Measurements from ENCODE around the gene CACTIN.

CACTIN gene

GRCh38 chr19:3608079-3608641 is 18.4 kb downstream of the CACTIN start:
- no peak for DNase-seq

GRCh38 chr19:3607303-3608078 is 19.1 kb downstream of the CACTIN start:
- DNase-seq: no peak

- no peak for DNase-seq
These were observed 19.8 kb downstream of the CACTIN start, which contains the start of gene TBXA2R for GRCh38 chr19:3606690-3607289. TBXA2R (minus strand) TSS chr19:3606875; CDS start chr19:3600634, 6,241 bp downstream.

GRCh38 chr19:3606174-3606689 is 20.4 kb downstream of the CACTIN start:
- DNase-seq: no peak

GRCh38 chr19:3605770-3606169 is 20.8 kb downstream of the CACTIN start:
- DNase-seq: no peak

- no peak for DNase-seq
These were observed 21.2 kb downstream of the CACTIN start for GRCh38 chr19:3605361-3605760.

GRCh38 chr19:3604987-3605343 is 21.6 kb downstream of the CACTIN start:
- no peak for DNase-seq

GRCh38 chr19:3604227-3604986 is 22.2 kb downstream of the CACTIN start:
- no peak for DNase-seq

GRCh38 chr19:3603121-3603811 is 23.3 kb downstream of the CACTIN start:
- no peak for DNase-seq

- DNase-seq: no peak
These were observed 25.6 kb downstream of the CACTIN start for GRCh38 chr19:3601021-3601420.

GRCh38 chr19:3599776-3600187 is 26.8 kb downstream of the CACTIN start:
- DNase-seq: no peak

- DNase-seq: no peak
These were observed 31.0 kb downstream of the CACTIN start for GRCh38 chr19:3595521-3596061.

- no peak for DNase-seq
These were observed 33.4 kb downstream of the CACTIN start for GRCh38 chr19:3593156-3593555.

- DNase-seq: no peak
These were observed 34.5 kb downstream of the CACTIN start for GRCh38 chr19:3591876-3592613.

GRCh38 chr19:3590991-3591659 is 35.5 kb downstream of the CACTIN start:
- no peak for DNase-seq

- DNase-seq: no peak
These were observed 36.6 kb downstream of the CACTIN start for GRCh38 chr19:3589949-3590348.

GRCh38 chr19:3589439-3589838 is 37.2 kb downstream of the CACTIN start:
- DNase-seq: no peak

GRCh38 chr19:3586707-3587346 is 39.8 kb downstream of the CACTIN start:
- no peak for DNase-seq

GRCh38 chr19:3586127-3586626 is 40.4 kb downstream of the CACTIN start:
- DNase-seq: no peak

Measured in NCI-H2107 (cell line).